Upper lobe of left lung (tissue), 4 donors: ENCODE measurements around the gene HTR3D.

Experiments
- POLR2A ChIP-seq, 4 donors: fragments of 450-650 bp; IDR thresholded peaks; one replicate each; pipeline ENCODE4 v1.5.1; 2016 to 2017; ENCODE audit warnings: antibody characterized with exemption in 4 of 4, mild to moderate bottlenecking in 2 of 4
- TF ChIP-seq, protein P1 (sequence below), 6 experiments: fragments of 450-650 bp in 4 of 6; fragments of 200-600 bp in 2 of 6; sonication (generic) in 2 of 6; IDR thresholded peaks; one replicate each; pipeline ENCODE4 v1.5.1; 2016 to 2019; ENCODE audit warnings: antibody characterized with exemption in 6 of 6

- TF ChIP-seq, protein P1, sequence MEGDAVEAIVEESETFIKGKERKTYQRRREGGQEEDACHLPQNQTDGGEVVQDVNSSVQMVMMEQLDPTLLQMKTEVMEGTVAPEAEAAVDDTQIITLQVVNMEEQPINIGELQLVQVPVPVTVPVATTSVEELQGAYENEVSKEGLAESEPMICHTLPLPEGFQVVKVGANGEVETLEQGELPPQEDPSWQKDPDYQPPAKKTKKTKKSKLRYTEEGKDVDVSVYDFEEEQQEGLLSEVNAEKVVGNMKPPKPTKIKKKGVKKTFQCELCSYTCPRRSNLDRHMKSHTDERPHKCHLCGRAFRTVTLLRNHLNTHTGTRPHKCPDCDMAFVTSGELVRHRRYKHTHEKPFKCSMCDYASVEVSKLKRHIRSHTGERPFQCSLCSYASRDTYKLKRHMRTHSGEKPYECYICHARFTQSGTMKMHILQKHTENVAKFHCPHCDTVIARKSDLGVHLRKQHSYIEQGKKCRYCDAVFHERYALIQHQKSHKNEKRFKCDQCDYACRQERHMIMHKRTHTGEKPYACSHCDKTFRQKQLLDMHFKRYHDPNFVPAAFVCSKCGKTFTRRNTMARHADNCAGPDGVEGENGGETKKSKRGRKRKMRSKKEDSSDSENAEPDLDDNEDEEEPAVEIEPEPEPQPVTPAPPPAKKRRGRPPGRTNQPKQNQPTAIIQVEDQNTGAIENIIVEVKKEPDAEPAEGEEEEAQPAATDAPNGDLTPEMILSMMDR (IDR thresholded peaks at IDR 0.05): no peak
- TF ChIP-seq POLR2A (IDR thresholded peaks at IDR 0.05): no peak
Measured at GRCh38 chr3:184077881-184078280, 46.3 kb downstream of the HTR3D start.
